Measurements from ENCODE around the gene AOPEP. TPM values are rescaled to one million over a fixed set of nuclear protein-coding genes. Genes with fewer than 3 reads are reported as not detected.
A peak's percentile ranks its signal among the peaks of the same experiment; 100 is the strongest.

The AOPEP gene
- total and polyA plus RNA-seq, 9 of the 15 experiments (the other 6 are each of a cell fraction or from before 2014, with no cell fraction given), result 4.5 to 19.3 (median 13.5) TPM

DNA sequence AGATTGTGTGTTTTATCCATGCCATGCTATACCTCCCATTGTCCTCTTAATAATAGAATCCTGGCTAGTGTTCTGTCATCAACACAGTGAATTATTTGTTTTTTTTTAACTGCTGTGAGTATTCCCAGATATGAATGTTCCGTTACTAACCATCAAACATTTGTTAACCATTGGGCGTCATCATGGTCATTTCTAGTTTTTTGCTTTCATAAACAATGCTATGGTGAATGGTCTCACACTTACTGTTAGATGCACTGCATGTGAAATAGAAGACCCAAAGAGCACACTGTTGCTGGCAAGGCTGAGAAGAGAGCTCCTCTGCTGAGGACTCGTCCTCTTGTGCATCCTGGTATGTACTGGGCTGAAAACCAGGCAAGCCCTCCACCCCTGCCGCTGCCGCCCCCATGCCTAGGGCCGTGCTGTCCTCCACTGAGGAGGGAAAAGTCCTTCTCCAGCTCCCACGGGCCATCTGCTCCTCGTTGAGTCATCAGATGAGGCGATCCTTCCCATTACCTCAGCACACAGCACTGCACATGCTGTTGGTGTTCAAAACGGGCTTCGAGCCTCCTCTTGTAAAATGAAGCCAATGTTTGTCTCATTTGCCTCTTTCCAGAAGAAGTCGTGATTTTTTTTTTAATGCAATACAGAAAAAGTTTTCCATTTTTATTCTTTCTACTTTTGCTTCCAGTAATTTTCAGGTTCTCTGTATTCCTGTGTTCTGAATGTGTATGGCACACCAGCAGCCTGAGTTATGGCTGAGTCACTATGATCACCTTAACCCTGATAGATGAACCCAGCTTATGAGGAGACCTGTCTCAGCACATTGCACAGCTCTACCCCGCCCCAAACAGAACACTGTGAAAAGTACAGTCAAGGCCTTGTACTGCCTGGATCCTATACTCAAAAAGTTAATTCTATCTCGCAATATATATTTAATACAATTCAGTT lies 219.0 kb downstream of the AOPEP start (continued):
- TF ChIP-seq, protein P1, sequence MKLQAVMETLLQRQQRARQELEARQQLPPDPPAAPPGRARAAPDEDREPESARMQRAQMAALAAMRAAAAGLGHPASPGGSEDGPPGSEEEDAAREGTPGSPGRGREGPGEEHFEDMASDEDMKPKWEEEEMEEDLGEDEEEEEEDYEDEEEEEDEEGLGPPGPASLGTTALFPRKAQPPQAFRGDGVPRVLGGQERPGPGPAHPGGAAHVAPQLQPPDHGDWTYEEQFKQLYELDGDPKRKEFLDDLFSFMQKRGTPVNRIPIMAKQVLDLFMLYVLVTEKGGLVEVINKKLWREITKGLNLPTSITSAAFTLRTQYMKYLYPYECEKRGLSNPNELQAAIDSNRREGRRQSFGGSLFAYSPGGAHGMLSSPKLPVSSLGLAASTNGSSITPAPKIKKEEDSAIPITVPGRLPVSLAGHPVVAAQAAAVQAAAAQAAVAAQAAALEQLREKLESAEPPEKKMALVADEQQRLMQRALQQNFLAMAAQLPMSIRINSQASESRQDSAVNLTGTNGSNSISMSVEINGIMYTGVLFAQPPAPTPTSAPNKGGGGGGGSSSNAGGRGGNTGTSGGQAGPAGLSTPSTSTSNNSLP (IDR thresholded peaks at IDR 0.05; ENCODE audit: borderline replicate concordance, low read depth, low read length), result no peak
- TF ChIP-seq CBX3 (IDR thresholded peaks at IDR 0.05; ENCODE audit: borderline replicate concordance in 1 of 2, low read length in 2 of 2) (no peak), COPS2 (conservative IDR thresholded peaks at IDR 0.05) (no peak), MCM5 (IDR thresholded peaks at IDR 0.05; ENCODE audit: low read depth) (no peak), MAFF (IDR thresholded peaks at IDR 0.05; ENCODE audit: low read length) (no peak), JUN (IDR thresholded peaks at IDR 0.05; ENCODE audit: borderline replicate concordance, low read depth, low read length) (peak; percentile 87), JUN (CRISPR knock-in tag; IDR thresholded peaks at IDR 0.05; ENCODE audit: borderline replicate concordance) (no peak), GTF2F1 (IDR thresholded peaks at IDR 0.05; ENCODE audit: low read depth, low read length) (no peak), ZNF586 (CRISPR knock-in tag; conservative IDR thresholded peaks at IDR 0.05) (no peak), NFE2 (IDR thresholded peaks at IDR 0.05; ENCODE audit: low read depth) (peak; percentile 44; the same call in 1 of the 2 replicates), ZNF239 (CRISPR knock-in tag; IDR thresholded peaks at IDR 0.05) (no peak), MED1 (CRISPR knock-in tag; IDR thresholded peaks at IDR 0.05; ENCODE audit: borderline replicate concordance) (no peak), ATF7 (IDR thresholded peaks at IDR 0.05) (peak; percentile 32; the same call in 1 of the 2 replicates), PHB (CRISPR knock-in tag; IDR thresholded peaks at IDR 0.05) (no peak), C11orf30 (IDR thresholded peaks at IDR 0.05; ENCODE audit: low read depth) (peak; percentile 49; the same call in 1 of the 2 replicates)
- TF ChIP-seq, protein P2, sequence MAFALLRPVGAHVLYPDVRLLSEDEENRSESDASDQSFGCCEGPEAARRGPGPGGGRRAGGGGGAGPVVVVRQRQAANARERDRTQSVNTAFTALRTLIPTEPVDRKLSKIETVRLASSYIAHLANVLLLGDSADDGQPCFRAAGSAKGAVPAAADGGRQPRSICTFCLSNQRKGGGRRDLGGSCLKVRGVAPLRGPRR (CRISPR knock-in tag; IDR thresholded peaks at IDR 0.05), result no peak
- TF ChIP-seq, protein P3, sequence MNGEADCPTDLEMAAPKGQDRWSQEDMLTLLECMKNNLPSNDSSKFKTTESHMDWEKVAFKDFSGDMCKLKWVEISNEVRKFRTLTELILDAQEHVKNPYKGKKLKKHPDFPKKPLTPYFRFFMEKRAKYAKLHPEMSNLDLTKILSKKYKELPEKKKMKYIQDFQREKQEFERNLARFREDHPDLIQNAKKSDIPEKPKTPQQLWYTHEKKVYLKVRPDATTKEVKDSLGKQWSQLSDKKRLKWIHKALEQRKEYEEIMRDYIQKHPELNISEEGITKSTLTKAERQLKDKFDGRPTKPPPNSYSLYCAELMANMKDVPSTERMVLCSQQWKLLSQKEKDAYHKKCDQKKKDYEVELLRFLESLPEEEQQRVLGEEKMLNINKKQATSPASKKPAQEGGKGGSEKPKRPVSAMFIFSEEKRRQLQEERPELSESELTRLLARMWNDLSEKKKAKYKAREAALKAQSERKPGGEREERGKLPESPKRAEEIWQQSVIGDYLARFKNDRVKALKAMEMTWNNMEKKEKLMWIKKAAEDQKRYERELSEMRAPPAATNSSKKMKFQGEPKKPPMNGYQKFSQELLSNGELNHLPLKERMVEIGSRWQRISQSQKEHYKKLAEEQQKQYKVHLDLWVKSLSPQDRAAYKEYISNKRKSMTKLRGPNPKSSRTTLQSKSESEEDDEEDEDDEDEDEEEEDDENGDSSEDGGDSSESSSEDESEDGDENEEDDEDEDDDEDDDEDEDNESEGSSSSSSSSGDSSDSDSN (IDR thresholded peaks at IDR 0.05; ENCODE audit: borderline replicate concordance in 1 of 2, low read depth in 2 of 2, low read length in 2 of 2), result no peak

All from K562 (cell line).